NK-92 (cell line): ENCODE measurements around the gene REV1.
A peak's percentile ranks its signal among the peaks of the same experiment; 100 is the strongest.
"Not testable (repeated sequence)": the region's sequence is repeated elsewhere in the genome, so short reads cannot be mapped to it uniquely, and the experiment has no call there.

Experiments used
- DNase-seq: peaks from one replicate; lab custom pipeline; 2025; ENCODE audit not compliant: unreplicated experiment; lab: John Stamatoyannopoulos, UW

REV1 gene

DNA sequence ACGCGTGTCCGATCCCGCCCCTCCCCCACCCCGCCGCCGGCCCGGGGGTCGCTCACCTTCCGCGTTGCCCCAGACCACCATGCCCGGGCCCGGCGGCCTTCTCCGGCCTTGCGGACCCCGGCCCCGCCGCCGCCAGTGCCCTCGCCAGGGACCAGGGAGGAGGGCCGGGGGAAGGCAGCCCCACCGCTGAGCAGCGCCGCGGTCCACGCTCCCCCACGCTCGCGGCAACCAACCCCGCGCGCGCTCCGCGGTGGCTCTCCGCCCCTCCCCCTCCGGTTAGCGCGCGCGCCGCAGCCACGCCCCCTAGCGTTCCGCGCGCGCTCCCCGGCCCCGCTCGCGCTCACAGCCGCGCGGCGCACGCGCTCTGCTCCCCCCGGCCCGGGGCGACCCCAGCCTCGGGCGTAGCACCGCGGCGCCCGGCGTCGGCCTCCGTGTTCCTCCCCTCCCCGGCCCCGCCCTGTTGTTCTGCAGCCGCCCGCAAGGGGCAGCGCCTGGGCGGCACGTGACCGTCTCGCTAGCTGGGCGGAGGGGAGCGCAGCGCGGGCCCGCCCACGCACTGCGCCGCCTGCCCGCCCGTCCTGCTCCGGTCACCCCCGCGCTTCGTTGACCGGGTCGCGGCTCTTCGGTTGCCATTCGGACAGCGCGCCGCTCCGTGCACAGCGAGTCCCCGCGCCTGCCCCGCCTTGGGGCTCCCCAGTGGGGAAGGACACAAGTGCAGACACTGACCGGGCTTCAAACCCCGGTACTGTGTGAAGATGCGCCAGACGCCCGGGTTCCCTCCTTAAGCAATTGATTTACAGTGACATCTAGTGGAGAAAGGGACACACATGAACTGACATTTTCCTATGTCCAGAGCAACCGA is at the start of gene REV1:
REV1 (minus strand) TSS at position 257 of the 862 bp plus-strand sequence. CDS start 25,042 bp downstream, outside the sequence.
- DNase-seq, result peak; percentile 34

DNA sequence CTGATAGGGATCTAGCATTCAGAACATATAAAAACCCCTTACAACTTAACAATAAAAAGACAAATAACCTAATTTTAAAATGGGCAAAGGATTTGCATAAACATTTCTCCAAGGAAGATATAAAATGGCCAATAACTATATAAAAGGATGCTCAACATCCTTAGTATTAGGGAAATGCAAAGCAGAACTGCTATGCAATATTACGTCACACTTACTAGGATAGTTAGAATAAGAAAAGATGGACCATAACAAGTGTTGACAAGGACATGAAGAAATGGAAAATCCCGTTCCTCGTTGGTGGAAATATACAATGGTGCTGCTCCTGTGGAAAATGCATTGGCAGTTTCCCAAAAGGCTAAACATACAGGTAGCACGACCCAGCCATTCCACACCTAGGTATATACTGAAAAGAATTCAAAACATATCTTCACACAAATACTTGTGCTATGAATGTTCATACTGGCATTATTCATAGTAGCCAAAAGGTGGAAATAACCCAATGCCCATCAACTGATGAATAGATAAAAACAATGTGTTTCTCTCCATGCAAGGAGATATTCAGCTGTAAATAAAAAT is 48.2 kb upstream of the REV1 start:
- DNase-seq, result no peak

DNA sequence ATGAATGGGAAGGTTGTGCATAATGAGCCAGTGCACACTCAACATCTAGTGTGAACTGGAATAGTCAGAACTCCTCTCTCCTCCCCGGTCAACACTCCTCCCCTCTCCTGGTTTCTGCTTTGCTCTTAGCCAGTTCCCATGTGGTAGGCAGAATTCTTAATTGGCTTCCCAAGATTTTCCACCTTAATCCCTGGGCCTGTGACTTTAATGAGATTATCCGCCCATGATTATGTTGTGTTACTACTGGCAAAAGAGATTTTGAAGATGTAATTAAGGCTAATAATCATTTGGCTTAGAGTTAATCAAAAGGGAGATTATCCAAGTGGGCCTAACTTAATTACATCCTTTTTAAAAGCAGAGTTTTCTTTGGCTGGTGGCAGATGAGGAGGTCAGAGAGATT is 34.2 kb upstream of the REV1 start:
- DNase-seq, result no peak

GRCh38 chr2:99522157-99522556 is 32.3 kb upstream of the REV1 start:
- no peak for DNase-seq

GRCh38 chr2:99520813-99521212 is 31.0 kb upstream of the REV1 start:
- no peak for DNase-seq

- DNase-seq, result no peak
These were observed 30.4 kb upstream of the REV1 start for GRCh38 chr2:99520195-99520594.

GRCh38 chr2:99514357-99514756 is 24.5 kb upstream of the REV1 start:
- DNase-seq, result no peak

DNA sequence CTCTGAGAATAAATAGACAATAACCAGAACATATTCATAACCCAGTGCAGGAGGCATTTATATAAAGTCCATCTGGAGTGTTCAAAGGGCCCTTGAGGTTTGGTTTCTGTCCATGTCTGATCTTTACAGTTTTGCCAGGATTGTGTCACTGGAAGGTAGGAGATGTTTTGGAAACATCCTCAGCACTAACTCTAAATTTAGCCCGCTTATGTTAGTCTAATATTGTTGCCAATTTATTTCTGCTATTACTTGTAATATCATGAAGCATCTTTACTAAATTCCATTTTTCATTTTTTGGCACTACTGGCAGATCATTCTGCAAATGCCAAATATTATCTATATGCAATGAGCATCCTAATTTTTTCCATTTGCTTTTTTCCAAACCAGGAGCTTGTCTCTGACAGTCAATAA is 22.4 kb upstream of the REV1 start:
- no peak for DNase-seq

DNA sequence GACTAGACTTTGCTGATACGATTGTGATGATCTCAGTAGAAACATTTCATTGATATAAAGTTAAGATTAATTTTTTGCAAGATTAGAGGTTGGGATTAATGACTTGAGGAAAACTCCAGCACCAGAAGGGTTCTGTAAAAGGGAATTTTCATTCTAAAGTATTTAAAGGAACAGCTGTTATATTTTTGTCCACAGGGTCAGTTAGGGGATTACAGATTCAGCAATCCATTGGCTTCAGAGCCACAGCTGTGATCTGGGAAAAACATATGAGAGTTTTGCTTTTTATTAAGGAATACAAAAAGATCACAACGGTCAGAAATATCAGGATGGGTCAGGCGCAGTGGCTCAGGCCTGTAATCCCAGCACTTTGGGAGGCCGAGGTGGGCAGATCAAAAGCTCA is 19.6 kb upstream of the REV1 start:
- DNase-seq, result no peak

DNA sequence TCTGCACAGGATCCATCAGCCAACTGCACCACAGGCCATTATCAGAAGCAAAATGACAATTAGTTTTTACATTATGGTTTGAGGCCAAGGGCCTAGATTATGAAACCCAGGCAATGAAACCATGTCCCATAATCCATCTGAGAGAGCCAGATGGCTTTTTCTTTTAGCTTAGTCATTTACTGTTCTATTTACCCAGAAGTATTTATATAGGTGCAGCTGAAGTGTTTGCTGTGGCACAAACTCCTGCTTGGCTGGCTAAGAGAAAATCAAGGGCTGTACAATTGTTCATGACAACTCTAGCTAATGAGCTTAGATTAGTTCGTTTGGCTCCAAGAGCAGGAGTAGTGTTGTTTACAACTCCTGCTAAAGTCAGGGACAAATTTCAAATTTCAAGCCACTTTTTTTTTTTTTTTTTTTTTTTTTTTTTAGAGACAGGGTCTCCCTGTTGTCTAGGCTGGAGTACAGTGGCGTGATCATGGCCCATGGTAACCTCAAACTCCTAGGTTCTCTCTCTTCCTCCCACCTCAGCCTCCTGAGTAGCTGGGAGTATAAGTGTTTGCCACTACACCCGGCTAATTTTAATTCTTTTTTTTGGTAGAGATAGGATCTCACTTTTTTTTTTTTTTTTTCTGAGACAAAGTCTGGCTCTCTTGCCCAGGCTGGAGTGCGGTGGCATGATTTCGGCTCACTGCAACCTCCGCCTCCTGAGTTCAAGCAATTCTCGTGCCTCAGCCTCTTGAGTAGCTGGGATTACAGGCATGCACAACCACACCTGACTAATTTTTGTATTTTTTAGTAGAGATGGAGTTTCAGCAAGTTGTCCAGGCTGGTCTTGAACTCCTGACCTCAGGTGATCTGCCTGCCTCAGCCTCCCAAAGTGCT is 18.4 kb upstream of the REV1 start:
- DNase-seq, result no peak

- DNase-seq, result no peak
These were observed 15.2 kb upstream of the REV1 start for GRCh38 chr2:99504844-99505584.

DNA sequence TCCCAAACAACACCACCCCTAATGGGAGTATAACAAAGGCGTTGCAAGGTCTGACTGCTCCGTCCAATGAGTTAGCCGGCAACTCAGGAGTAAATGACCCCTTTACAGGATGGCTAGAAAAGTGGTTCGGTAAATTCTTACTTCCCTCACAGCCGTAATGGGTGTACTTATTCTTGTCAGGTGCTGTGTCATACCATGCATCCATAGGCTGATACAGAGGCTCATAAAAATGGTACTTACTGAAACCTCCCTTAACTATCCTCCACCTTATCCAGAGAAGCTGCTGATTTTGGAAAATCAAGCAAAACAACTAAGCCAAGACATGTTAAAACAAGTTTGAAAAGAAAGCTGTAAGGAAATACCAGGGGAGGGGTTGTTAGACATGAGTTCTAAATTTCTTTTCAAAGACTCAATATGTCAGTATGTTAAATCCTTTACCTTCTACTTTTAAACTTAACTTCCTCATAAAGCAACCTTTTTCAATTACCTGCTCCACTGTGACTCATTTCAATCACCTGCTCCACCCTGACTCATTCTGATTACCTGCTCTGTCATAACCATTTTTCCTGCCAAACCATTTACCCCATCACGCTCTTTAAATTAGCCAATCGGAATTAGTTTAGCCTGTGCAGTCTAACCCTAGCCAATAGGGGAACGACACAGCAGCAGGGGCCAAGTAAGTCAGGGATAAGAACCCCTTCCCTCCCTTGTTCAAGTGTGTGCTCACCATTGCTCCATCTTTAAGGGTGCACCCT is 14.0 kb upstream of the REV1 start:
- DNase-seq, result not testable (repeated sequence)

- no peak for DNase-seq
These were observed 6.2 kb upstream of the REV1 start for GRCh38 chr2:99496021-99496420.

DNA sequence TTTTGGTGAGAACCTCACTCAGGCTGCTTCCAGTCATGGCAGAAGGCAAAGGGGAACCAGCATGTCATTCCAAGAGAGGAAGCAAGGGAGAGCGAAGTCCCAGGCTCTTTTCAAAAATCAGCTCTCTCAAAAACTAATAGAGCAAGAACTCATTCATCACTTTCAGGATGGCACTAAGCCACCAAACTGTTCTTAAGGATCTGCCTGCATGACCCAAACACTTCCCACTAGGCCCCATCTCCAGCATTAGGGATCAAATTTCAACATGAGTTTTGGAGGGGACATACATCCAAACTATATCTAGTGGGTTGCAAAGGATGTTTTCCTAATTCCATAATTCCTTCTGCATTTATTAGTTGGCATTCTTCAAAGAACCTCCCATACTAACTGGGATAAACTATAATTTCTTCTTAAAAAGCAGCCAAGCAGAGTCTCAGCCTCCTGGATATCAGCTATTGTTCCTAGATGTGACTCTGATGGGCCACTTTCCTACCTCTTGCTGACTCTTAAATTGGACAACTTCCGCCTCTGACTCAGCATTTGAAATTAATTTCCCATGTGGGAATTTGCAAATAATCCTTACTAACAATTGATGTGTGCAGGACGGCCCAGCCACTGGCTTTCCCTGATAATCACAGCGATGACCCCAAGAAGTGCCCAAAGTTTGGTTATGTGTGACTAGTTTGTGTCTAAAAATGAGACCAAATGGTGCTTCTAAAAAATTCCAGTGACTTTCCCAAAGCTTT is 5.5 kb upstream of the REV1 start:
- no peak for DNase-seq

- no peak for DNase-seq
These were observed 2.9 kb upstream of the REV1 start for GRCh38 chr2:99492721-99493120.

DNA sequence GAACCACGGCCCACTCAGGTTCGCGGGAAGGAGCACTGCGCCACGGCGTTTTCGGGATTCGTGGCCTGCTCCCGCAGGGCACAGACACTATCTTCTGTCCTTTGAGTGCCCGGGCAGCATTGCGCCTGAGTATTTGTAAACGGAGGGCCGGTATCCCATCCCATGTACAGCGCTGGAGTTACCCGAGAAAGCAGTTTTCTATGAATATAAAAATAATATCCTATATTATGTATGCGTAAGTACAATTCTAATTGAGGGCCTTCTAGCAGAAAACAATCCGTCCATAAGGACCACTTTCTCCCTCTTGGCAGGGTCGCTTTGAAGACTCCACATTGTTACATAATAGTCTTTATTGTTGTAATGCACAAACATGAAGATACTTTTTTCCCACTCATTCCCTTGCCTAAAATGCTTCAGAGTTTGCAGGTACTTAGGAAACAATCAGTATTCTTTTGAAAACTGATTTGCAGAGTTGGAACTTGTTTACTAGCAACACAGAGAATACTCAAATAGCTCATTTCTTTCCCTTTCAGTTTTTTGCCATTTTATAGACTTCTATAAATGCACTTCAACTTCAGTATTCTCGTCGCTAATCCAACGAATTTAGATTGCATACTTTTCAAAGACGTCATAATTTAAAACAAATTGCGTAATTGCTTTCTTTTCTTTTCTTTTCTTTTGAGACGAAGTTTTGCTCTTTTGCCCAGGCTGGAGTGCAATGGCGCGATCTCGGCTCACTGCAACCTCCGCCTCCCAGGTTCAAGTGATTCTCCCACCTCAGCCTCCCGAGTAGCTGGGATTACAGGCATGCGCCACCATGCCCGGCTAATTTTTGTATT is 1.0 kb upstream of the REV1 start:
- DNase-seq, result no peak

- DNase-seq, result no peak
These were observed 605 bp downstream of the REV1 start for GRCh38 chr2:99489063-99489760.

GRCh38 chr2:99488539-99489062 is 1.2 kb downstream of the REV1 start:
- DNase-seq, result no peak
